HG03095 (cell line): Measurements from ENCODE around the gene CHD5.
"Not testable (repeated sequence)": the region's sequence is repeated elsewhere in the genome, so short reads cannot be mapped to it uniquely, and the experiment has no call there.

Experiments used
- ATAC-seq: cut with Tn5 transposase; IDR thresholded peaks from one replicate; pipeline ENCODE4 v1.9.1; 2021; ENCODE audit warnings: moderate library complexity; ENCODE audit not compliant: unreplicated experiment

The CHD5 gene

GRCh38 chr1:6088956-6089355 lies 91.2 kb downstream of the CHD5 start:
- no peak for ATAC-seq

GRCh38 chr1:6087958-6088357 lies 92.2 kb downstream of the CHD5 start:
- no peak for ATAC-seq

- no peak for ATAC-seq
Observed at GRCh38 chr1:6087377-6087772, 92.7 kb downstream of the CHD5 start.

- ATAC-seq = no peak
Observed at GRCh38 chr1:6086762-6087376, 93.3 kb downstream of the CHD5 start.

- ATAC-seq = no peak
Observed at GRCh38 chr1:6086358-6086757, 93.8 kb downstream of the CHD5 start.

GRCh38 chr1:6085666-6086065 lies 94.5 kb downstream of the CHD5 start:
- no peak for ATAC-seq

GRCh38 chr1:6084781-6085495 lies 95.2 kb downstream of the CHD5 start:
- no peak for ATAC-seq

- no peak for ATAC-seq
Observed at GRCh38 chr1:6083801-6084446, 96.2 kb downstream of the CHD5 start.

GRCh38 chr1:6083385-6083784 lies 96.7 kb downstream of the CHD5 start:
- ATAC-seq = no peak

- ATAC-seq = no peak
Observed at GRCh38 chr1:6082430-6082971, 97.6 kb downstream of the CHD5 start.

GRCh38 chr1:6081901-6082300 lies 98.2 kb downstream of the CHD5 start:
- ATAC-seq = no peak

- no peak for ATAC-seq
Observed at GRCh38 chr1:6080469-6080868, 99.7 kb downstream of the CHD5 start.

- no peak for ATAC-seq
Observed at GRCh38 chr1:6077919-6078318, 102.2 kb downstream of the CHD5 start.

- ATAC-seq = no peak
Observed at GRCh38 chr1:6077506-6077905, 102.6 kb downstream of the CHD5 start.

- not testable (repeated sequence) for ATAC-seq
Observed at GRCh38 chr1:6077061-6077460, 103.1 kb downstream of the CHD5 start.

- no peak for ATAC-seq
Observed at GRCh38 chr1:6075748-6076147, 104.4 kb downstream of the CHD5 start.

- ATAC-seq = no peak
Observed at GRCh38 chr1:6074192-6074901, 105.8 kb downstream of the CHD5 start.

GRCh38 chr1:6073480-6074053 lies 106.6 kb downstream of the CHD5 start:
- no peak for ATAC-seq

GRCh38 chr1:6072774-6073479 lies 107.2 kb downstream of the CHD5 start:
- no peak for ATAC-seq

GRCh38 chr1:6071219-6071618 lies 108.9 kb downstream of the CHD5 start:
- no peak for ATAC-seq
